ENCODE data around the gene KMT2E.

DNA sequence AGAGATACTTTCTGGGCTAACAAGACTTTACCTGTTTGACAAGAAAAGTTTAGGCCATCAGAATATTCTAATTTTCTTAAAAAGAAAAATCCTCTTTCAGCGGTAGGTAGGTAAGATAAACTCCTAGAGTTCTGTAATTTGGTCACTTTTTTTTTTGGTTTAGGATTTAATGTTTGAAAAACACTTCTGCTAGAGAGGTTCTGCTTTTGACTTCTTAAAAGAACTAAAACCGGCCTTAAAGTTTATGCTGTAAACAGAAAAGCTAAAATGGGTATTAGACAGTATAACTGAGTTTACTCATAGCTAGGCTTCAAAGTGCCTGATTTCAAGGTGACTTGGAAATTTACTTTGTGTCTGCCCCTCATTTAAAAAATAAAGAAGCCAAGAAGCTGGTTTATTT is 21.7 kb upstream of the KMT2E start:
- TF ChIP-seq, protein P1, sequence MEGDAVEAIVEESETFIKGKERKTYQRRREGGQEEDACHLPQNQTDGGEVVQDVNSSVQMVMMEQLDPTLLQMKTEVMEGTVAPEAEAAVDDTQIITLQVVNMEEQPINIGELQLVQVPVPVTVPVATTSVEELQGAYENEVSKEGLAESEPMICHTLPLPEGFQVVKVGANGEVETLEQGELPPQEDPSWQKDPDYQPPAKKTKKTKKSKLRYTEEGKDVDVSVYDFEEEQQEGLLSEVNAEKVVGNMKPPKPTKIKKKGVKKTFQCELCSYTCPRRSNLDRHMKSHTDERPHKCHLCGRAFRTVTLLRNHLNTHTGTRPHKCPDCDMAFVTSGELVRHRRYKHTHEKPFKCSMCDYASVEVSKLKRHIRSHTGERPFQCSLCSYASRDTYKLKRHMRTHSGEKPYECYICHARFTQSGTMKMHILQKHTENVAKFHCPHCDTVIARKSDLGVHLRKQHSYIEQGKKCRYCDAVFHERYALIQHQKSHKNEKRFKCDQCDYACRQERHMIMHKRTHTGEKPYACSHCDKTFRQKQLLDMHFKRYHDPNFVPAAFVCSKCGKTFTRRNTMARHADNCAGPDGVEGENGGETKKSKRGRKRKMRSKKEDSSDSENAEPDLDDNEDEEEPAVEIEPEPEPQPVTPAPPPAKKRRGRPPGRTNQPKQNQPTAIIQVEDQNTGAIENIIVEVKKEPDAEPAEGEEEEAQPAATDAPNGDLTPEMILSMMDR (IDR thresholded peaks at IDR 0.05) = no peak
- TF ChIP-seq POLR2A (IDR thresholded peaks at IDR 0.05) = no peak
